BJ (cell line): ENCODE data around the gene ESAM. TPM values are rescaled to one million over a fixed set of nuclear protein-coding genes. Genes with fewer than 3 reads are reported as not detected.

Experiments used
- CTCF ChIA-PET: fragments of 350-600 bp; formaldehyde crosslinking; extraction: SDS; loops from one replicate; lab custom pipeline; 2021; ENCODE audit warnings: antibody characterized with exemption, inconsistent platforms; lab: Yijun Ruan, JAX
- POLR2A ChIA-PET: fragments of 300-600 bp; sonication (Branson Sonifier 250); formaldehyde crosslinking; extraction: SDS; loops from one replicate; lab custom pipeline; 2021; ENCODE audit warnings: antibody characterized with exemption; lab: Charles Lee
- DNase-seq: peaks from one replicate; pipeline ENCODE4 v3.0.0-alpha.2; 2011; ENCODE audit warnings: low read depth
- H3K27me3 ChIP-seq: 2 replicates; pipeline ENCODE4 v1.6.0; 2011; ENCODE audit warnings: low read length; ENCODE audit not compliant: control insufficient read depth, insufficient read depth
- H3K36me3 ChIP-seq: 2 replicates; pipeline ENCODE4 v1.5.1; 2011; ENCODE audit warnings: low read length; ENCODE audit not compliant: control insufficient read depth, insufficient read depth
- H3K4me3 ChIP-seq: 2 replicates; pipeline ENCODE4 v1.5.1; 2011; ENCODE audit warnings: low read depth, mild to moderate bottlenecking, control low read depth, low read length
- CTCF ChIP-seq: IDR thresholded peaks from 2 replicates; pipeline ENCODE4 v1.5.1; 2011; ENCODE audit warnings: low read depth, mild to moderate bottlenecking, control low read depth, inconsistent platforms, low read length, moderate library complexity; ENCODE audit not compliant: insufficient read depth
- polyA plus RNA-seq: library from polyadenylated mRNA; depleted of rRNA; stranded (reverse); fragments of >200 nt; gene quantifications from 2 replicates; pipeline ENCODE4 v1.2.3, GENCODE V29; 2011

Gene ESAM
- polyA plus RNA-seq, 1 experiment: 0.17 TPM

GRCh38 chr11:124753624-124754023, 8.5 kb downstream of the ESAM start:
- Histone ChIP-seq H3K36me3 (no peaks in the 10 kb centered on the region), H3K4me3 (no peak overlapping the region), H3K27me3 (peaks cover 24% of the 10 kb centered on the region)
- TF ChIP-seq CTCF: no peak
- DNase-seq: no peak
- ChIA-PET POLR2A (no interaction called here), CTCF (interaction anchor here (1.1 to 3.5 kb wide), 4 partner anchors 9 to 84 kb away, joined by 4 to 28 read pairs (median 4); partner anchors contain the start of gene ESAM)

- no peak for DNase-seq
- H3K4me3 ChIP-seq: no peak overlapping the region
- ChIA-PET POLR2A (interaction anchor here (0.5 kb wide), 1 partner anchor 8 kb away, joined by 5 read pairs; no protein-coding TSS in a partner anchor), CTCF (interaction anchor here (1.1 to 3.5 kb wide), 5 partner anchors 10 to 85 kb away, joined by 3 to 28 read pairs (median 4); partner anchors contain the start of gene ESAM)
- H3K36me3 ChIP-seq: no peaks in the 10 kb centered on the region
- TF ChIP-seq CTCF: no peak
- peaks cover 23% of the 10 kb centered on the region for H3K27me3 ChIP-seq
These were observed 8.9 kb downstream of the ESAM start for GRCh38 chr11:124753205-124753604.

GRCh38 chr11:124752471-124753102, 9.5 kb downstream of the ESAM start:
- Histone ChIP-seq H3K27me3 (peaks cover 21% of the 10 kb centered on the region), H3K4me3 (no peak overlapping the region), H3K36me3 (no peaks in the 10 kb centered on the region)
- ChIA-PET POLR2A (interaction anchor here (0.5 kb wide), 1 partner anchor 9 kb away, joined by 5 read pairs; no protein-coding TSS in a partner anchor), CTCF (interaction anchor here (0.6 to 3.5 kb wide), 7 partner anchors 10 to 1877 kb away, joined by 3 to 28 read pairs (median 4); partner anchors contain the start of gene ESAM)
- TF ChIP-seq CTCF: no peak
- DNase-seq: no peak

GRCh38 chr11:124751741-124752470, 10.2 kb downstream of the ESAM start, which contains the start of gene VSIG2:
TSS of gene VSIG2 (minus strand) at chr11:124752255. CDS start at chr11:124752137, 118 bp downstream.
- ChIA-PET CTCF (interaction anchor here (0.6 to 3.5 kb wide), 4 partner anchors 11 to 1877 kb away, joined by 3 to 28 read pairs (median 3); partner anchors contain the start of gene ESAM), POLR2A (no interaction called here)
- TF ChIP-seq CTCF: no peak
- peaks cover 18% of the 10 kb centered on the region for H3K27me3 ChIP-seq
- DNase-seq: no peak
- no peaks in the 10 kb centered on the region for H3K36me3 ChIP-seq
- H3K4me3 ChIP-seq: no peak within 1 kb of the TSS

GRCh38 chr11:124751391-124751740, 10.7 kb downstream of the ESAM start:
- no peak for TF ChIP-seq CTCF

More at GRCh38 chr11:124751391-124751740, 10.7 kb downstream of the ESAM start:
- ChIA-PET CTCF (interaction anchor here (0.9 to 1.4 kb wide), 3 partner anchors 12 to 311 kb away, joined by 3 read pairs; partner anchors contain the start of gene SLC37A2), POLR2A (no interaction called here)
- Histone ChIP-seq H3K36me3 (no peaks in the 10 kb centered on the region), H3K4me3 (no peak overlapping the region), H3K27me3 (peaks cover 16% of the 10 kb centered on the region)
- no peak for DNase-seq
